Inflammatory macrophage treated with lipopolysaccharide for 4 hours (primary cell): ENCODE data around the gene SERP2.

ENCODE experiments used
- DNase-seq: peaks from one replicate; pipeline ENCODE4 v3.0.0-alpha.2; 2020

SERP2 gene

DNA sequence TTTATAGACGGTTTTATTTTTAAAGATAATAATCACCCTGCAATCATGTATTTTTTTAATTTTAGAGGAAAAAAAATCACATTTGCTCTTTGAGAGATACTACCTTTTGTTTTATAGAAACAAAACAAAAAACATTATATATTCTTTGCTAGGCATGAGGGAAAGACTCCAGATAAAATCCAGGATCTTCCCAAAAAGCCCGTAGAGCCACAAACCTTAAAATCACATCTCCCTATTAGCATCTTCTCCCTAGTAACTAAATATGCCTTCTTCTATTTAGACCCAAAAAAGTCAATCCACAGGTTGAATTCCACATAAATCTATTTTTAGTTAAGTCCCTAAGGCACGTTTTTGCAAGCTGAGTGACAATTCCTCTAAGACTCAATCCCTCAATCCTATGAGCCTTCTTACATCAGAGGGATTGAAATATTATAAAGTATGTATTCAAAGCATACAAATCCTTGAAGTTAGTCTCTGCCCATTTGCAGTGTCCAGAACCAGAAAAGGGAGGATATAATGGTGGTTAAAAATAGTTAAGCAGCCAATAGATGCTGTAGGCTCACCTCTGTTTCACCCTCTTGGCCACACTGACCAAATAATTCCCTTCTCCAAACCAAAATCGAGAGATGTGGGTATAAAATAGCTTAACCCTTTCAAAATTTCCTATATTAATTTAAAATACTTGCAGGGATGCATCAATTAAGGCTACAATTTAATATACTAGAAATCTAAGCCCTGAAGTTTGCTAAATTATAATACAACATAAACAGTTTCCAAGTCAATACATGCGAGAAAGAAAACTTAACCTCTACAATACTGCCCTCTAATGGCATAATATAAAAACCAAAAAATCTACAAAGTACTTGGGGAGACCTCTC, 64.0 kb downstream of the SERP2 start:
- DNase-seq = peak; percentile 67

GRCh38 chr13:44438234-44438579, 64.6 kb downstream of the SERP2 start:
- no peak for DNase-seq

- peak; percentile 41 for DNase-seq
These were observed 65.9 kb downstream of the SERP2 start for GRCh38 chr13:44439452-44440024.

- DNase-seq = no peak
These were observed 66.5 kb downstream of the SERP2 start for GRCh38 chr13:44440046-44440608.
